NCI-H510A (cell line): Measurements from ENCODE around the gene SEM1.
"Not testable (repeated sequence)": the region's sequence is repeated elsewhere in the genome, so short reads cannot be mapped to it uniquely, and the experiment has no call there.

ENCODE experiments used
- DNase-seq: peaks from one replicate; lab custom pipeline; 2025; lab: John Stamatoyannopoulos, UW

SEM1 gene

GRCh38 chr7:96709381-96710228 lies at the start of gene SEM1:
Gene SEM1, minus strand, starts transcription at chr7:96709846. Its CDS starts 83 bp downstream, at chr7:96709763.
- peak; percentile 47 for DNase-seq

GRCh38 chr7:96757880-96758279 lies 48.2 kb upstream of the SEM1 start:
- DNase-seq: not testable (repeated sequence)

- no peak for DNase-seq
Observed at GRCh38 chr7:96747418-96747940, 37.8 kb upstream of the SEM1 start.

GRCh38 chr7:96740130-96740529 lies 30.5 kb upstream of the SEM1 start:
- no peak for DNase-seq

- DNase-seq: no peak
Observed at GRCh38 chr7:96739609-96740008, 30.0 kb upstream of the SEM1 start.

GRCh38 chr7:96739167-96739566 lies 29.5 kb upstream of the SEM1 start:
- DNase-seq: no peak

- DNase-seq: no peak
Observed at GRCh38 chr7:96738705-96739104, 29.1 kb upstream of the SEM1 start.

GRCh38 chr7:96737545-96738050 lies 28.0 kb upstream of the SEM1 start:
- no peak for DNase-seq

GRCh38 chr7:96734343-96734742 lies 24.7 kb upstream of the SEM1 start:
- no peak for DNase-seq

GRCh38 chr7:96729820-96730219 lies 20.2 kb upstream of the SEM1 start:
- DNase-seq: no peak

- no peak for DNase-seq
Observed at GRCh38 chr7:96728139-96728538, 18.5 kb upstream of the SEM1 start.

- no peak for DNase-seq
Observed at GRCh38 chr7:96727534-96728088, 18.0 kb upstream of the SEM1 start.

GRCh38 chr7:96723622-96724021 lies 14.0 kb upstream of the SEM1 start:
- no peak for DNase-seq

GRCh38 chr7:96722928-96723327 lies 13.3 kb upstream of the SEM1 start:
- not testable (repeated sequence) for DNase-seq

- DNase-seq: no peak
Observed at GRCh38 chr7:96720843-96721242, 11.2 kb upstream of the SEM1 start.

- DNase-seq: no peak
Observed at GRCh38 chr7:96719164-96719563, 9.5 kb upstream of the SEM1 start.

- DNase-seq: no peak
Observed at GRCh38 chr7:96718107-96719003, 8.7 kb upstream of the SEM1 start.

- no peak for DNase-seq
Observed at GRCh38 chr7:96713037-96713436, 3.4 kb upstream of the SEM1 start.

- no peak for DNase-seq
Observed at GRCh38 chr7:96710544-96710943, 898 bp upstream of the SEM1 start.

GRCh38 chr7:96708872-96709271 lies 774 bp downstream of the SEM1 start:
- no peak for DNase-seq

GRCh38 chr7:96707901-96708774 lies 1.5 kb downstream of the SEM1 start:
- no peak for DNase-seq
